Astrocyte (in vitro differentiated cells and primary cell): Measurements from ENCODE around the gene SETD7. TPM values are rescaled to one million over a fixed set of nuclear protein-coding genes. Genes with fewer than 3 reads are reported as not detected.

Experiments used
- DNase-seq: peaks from one replicate; pipeline ENCODE4 v3.0.0-alpha.2; 2010; ENCODE audit warnings: low read depth
- FAIRE-seq: peaks from 2 replicates; lab custom pipeline; 2011; peaks lifted over from hg19 to GRCh38; lab: Jason Lieb, UNC
- H2AFZ ChIP-seq: 2 replicates; pipeline ENCODE4 v1.6.0; 2012; ENCODE audit warnings: low read depth, low read length, inconsistent platforms
- H3K27ac ChIP-seq: 2 replicates; pipeline ENCODE4 v1.5.1; 2011; ENCODE audit warnings: low read depth, low read length, inconsistent platforms
- H3K27me3 ChIP-seq: 2 replicates; pipeline ENCODE4 v1.6.0; 2011; ENCODE audit warnings: low read length, inconsistent platforms; ENCODE audit not compliant: insufficient read depth
- H3K36me3 ChIP-seq: 2 replicates; pipeline ENCODE4 v1.5.1; 2011; ENCODE audit warnings: low read length, inconsistent platforms; ENCODE audit not compliant: insufficient read depth
- H3K4me1 ChIP-seq: 2 replicates; pipeline ENCODE4 v1.5.1; 2011; ENCODE audit warnings: low read length, inconsistent platforms; ENCODE audit not compliant: insufficient read depth
- H3K4me2 ChIP-seq: 2 replicates; pipeline ENCODE4 v1.6.0; 2012; ENCODE audit warnings: low read length, inconsistent platforms
- H3K4me3 ChIP-seq: 2 replicates; pipeline ENCODE4 v1.5.1; 2011; ENCODE audit warnings: low read depth, mild to moderate bottlenecking, low read length, inconsistent platforms; ENCODE audit not compliant: insufficient read depth
- H3K79me2 ChIP-seq: 2 replicates; pipeline ENCODE4 v1.6.0; 2012; ENCODE audit warnings: mild to moderate bottlenecking, low read length, inconsistent platforms; ENCODE audit not compliant: insufficient read depth
- H3K9ac ChIP-seq: 2 replicates; pipeline ENCODE4 v1.6.0; 2012; ENCODE audit warnings: mild to moderate bottlenecking, low read length, inconsistent platforms
- H3K9me3 ChIP-seq: 2 replicates; pipeline ENCODE4 v1.5.1; 2012; ENCODE audit warnings: low read depth, mild to moderate bottlenecking, low read length, inconsistent platforms; ENCODE audit not compliant: insufficient read depth
- H4K20me1 ChIP-seq: 2 replicates; pipeline ENCODE4 v1.6.0; 2012; ENCODE audit warnings: low read length, inconsistent platforms; ENCODE audit not compliant: insufficient read depth
- H3K27ac Mint-ChIP-seq: one replicate; pipeline ENCODE4 v1.8.0; 2021; ENCODE audit warnings: mild to moderate bottlenecking, mixed read lengths; ENCODE audit not compliant: unreplicated experiment
- H3K27me3 Mint-ChIP-seq: one replicate; pipeline ENCODE4 v1.8.0; 2021; ENCODE audit warnings: low read depth, mixed read lengths; ENCODE audit not compliant: unreplicated experiment
- H3K36me3 Mint-ChIP-seq: one replicate; pipeline ENCODE4 v1.8.0; 2021; ENCODE audit warnings: low read depth, mixed read lengths; ENCODE audit not compliant: unreplicated experiment
- H3K4me1 Mint-ChIP-seq: one replicate; pipeline ENCODE4 v1.8.0; 2021; ENCODE audit warnings: low read depth, mixed read lengths; ENCODE audit not compliant: unreplicated experiment
- H3K4me3 Mint-ChIP-seq: one replicate; pipeline ENCODE4 v1.8.0; 2021; ENCODE audit warnings: mild to moderate bottlenecking, moderate library complexity, mixed read lengths; ENCODE audit not compliant: unreplicated experiment
- H3K9me3 Mint-ChIP-seq: one replicate; pipeline ENCODE4 v1.8.0; 2021; ENCODE audit warnings: mild to moderate bottlenecking, mixed read lengths; ENCODE audit not compliant: unreplicated experiment
- CTCF ChIP-seq: IDR thresholded peaks from 2 replicates; pipeline ENCODE4 v1.5.1; 2011; ENCODE audit warnings: low read depth, mild to moderate bottlenecking, inconsistent platforms, low read length, moderate library complexity; ENCODE audit not compliant: insufficient read depth
- EZH2 ChIP-seq: IDR thresholded peaks from 2 replicates; pipeline ENCODE4 v1.6.1; 2012; ENCODE audit warnings: mild to moderate bottlenecking, low read length, inconsistent platforms; ENCODE audit not compliant: insufficient read depth
- total RNA-seq: library from RNA; stranded (reverse); gene quantifications from 2 replicates; pipeline ENCODE4 v1.2.1, GENCODE V29; 2021

SETD7 gene
- total RNA-seq, 1 donor from 2014 or later, result 55.0 TPM

GRCh38 chr4:139453041-139453370 lies 103.0 kb downstream of the SETD7 start:
- Histone ChIP-seq H3K36me3 (no peaks in the 10 kb centered on the region), H3K4me3 (peak overlapping the region; percentile 89), H3K4me1 (peaks cover 12% of the 10 kb centered on the region), H3K9me3 (no peaks in the 10 kb centered on the region), H3K9ac (peak overlapping the region; percentile 94), H3K27ac (peak overlapping the region; percentile 89), H3K4me2 (peak overlapping the region; percentile 95), H3K27me3 (no peaks in the 10 kb centered on the region), H3K79me2 (peaks cover 52% of the 10 kb centered on the region), H4K20me1 (peaks cover 30% of the 10 kb centered on the region), H2AFZ (peak overlapping the region; percentile 85)
- H3K4me3 Mint-ChIP-seq, result peak overlapping the region; percentile 96
- peak overlapping the region; percentile 95 for H3K27ac Mint-ChIP-seq
- H3K27me3 Mint-ChIP-seq, result no peaks in the 10 kb centered on the region
- H3K36me3 Mint-ChIP-seq, result peaks cover 7% of the 10 kb centered on the region
- TF ChIP-seq CTCF (peak; percentile 46), EZH2 (no peak)
- H3K9me3 Mint-ChIP-seq, result peaks cover 2% of the 10 kb centered on the region
- H3K4me1 Mint-ChIP-seq, result peaks cover 27% of the 10 kb centered on the region
- peak; percentile 65 for DNase-seq
- no peak for FAIRE-seq

GRCh38 chr4:139451997-139452396 lies 104.0 kb downstream of the SETD7 start:
- H3K9me3 Mint-ChIP-seq, result peaks cover 2% of the 10 kb centered on the region
- Histone ChIP-seq H2AFZ (no peak overlapping the region), H3K9ac (peak overlapping the region; percentile 94)

More at GRCh38 chr4:139451997-139452396, 104.0 kb downstream of the SETD7 start:
- Histone ChIP-seq H3K36me3 (no peaks in the 10 kb centered on the region), H4K20me1 (peaks cover 22% of the 10 kb centered on the region), H3K27me3 (no peaks in the 10 kb centered on the region), H3K4me3 (no peak overlapping the region), H3K79me2 (peaks cover 42% of the 10 kb centered on the region), H3K9me3 (no peaks in the 10 kb centered on the region), H3K27ac (no peak overlapping the region), H3K4me2 (peak overlapping the region; percentile 95), H3K4me1 (peaks cover 12% of the 10 kb centered on the region)
- Mint-ChIP-seq H3K27ac (peak overlapping the region; percentile 95), H3K4me1 (peaks cover 19% of the 10 kb centered on the region), H3K36me3 (peaks cover 15% of the 10 kb centered on the region), H3K4me3 (peak overlapping the region; percentile 96), H3K27me3 (no peaks in the 10 kb centered on the region)
- TF ChIP-seq EZH2 (no peak), CTCF (no peak)
- FAIRE-seq, result no peak
- DNase-seq, result no peak
